GM19043 (cell line): ENCODE data around the gene TBX2.
"Not testable (repeated sequence)": the region's sequence is repeated elsewhere in the genome, so short reads cannot be mapped to it uniquely, and the experiment has no call there.

Experiments used
- ATAC-seq: cut with Tn5 transposase; IDR thresholded peaks from one replicate; pipeline ENCODE4 v1.9.1; 2021; ENCODE audit warnings: low read depth; ENCODE audit not compliant: unreplicated experiment

TBX2 gene

GRCh38 chr17:61399131-61400065 is at the start of gene TBX2:
TSS of gene TBX2 (plus strand) at chr17:61399843. CDS start at chr17:61400177, 334 bp downstream.
- no peak for ATAC-seq

GRCh38 chr17:61351745-61352407 is 47.8 kb upstream of the TBX2 start:
- ATAC-seq = no peak

- ATAC-seq = no peak
Measured at GRCh38 chr17:61352408-61352770, 47.3 kb upstream of the TBX2 start.

DNA sequence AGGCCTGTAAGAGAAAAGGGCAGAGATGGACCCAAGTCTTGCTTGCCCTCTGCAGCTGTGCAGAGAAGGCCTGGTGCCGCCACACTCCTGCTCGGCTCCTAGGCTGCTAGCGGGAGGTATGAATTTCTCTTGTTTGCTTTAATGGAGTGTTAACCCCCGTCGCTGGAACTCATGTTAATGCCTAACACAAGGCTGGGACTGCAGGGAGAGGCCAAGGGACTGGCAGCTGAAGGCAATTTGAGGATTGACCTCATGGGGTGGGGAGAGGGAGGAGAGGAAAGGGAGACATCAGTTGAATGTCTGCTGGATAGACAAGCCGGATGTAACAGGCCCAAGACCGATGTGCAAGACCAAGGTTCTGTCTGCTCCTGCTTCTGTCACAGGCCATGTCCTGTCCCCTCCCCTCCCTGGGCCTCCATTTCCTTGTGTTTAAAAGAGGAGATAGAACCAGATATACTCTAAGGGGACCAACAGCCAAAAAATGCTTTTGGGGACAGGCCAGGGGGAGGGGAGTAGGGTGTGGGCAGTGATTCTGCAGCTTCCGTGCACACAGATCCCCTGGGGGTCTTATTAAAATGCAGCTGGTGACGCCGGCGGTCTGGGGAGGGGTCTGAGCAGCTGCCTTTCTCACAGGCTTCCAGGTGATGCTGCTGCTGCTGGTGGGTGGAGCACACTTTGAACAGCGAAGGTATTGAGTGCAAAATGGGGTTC is 46.7 kb upstream of the TBX2 start:
- ATAC-seq = no peak

DNA sequence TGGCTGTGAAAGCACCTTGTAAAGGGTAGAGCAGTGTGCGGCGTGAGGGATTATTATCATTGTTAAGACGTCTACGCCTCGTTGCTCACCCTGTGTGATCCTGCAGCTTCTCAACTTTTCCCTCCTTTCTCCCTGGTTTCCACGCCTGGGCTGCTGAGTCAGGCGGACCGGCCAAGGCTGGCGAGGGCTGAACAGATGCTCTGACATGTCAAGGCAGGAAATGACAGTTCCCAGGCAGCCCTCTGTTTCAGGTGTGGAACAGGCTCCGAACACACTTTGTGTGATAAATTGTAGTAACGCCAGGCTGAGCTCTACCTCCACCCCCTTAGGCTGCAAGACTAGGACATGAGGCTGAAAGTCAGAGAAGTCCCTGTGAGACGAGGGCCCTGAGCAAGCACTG is 46.0 kb upstream of the TBX2 start:
- ATAC-seq = no peak

DNA sequence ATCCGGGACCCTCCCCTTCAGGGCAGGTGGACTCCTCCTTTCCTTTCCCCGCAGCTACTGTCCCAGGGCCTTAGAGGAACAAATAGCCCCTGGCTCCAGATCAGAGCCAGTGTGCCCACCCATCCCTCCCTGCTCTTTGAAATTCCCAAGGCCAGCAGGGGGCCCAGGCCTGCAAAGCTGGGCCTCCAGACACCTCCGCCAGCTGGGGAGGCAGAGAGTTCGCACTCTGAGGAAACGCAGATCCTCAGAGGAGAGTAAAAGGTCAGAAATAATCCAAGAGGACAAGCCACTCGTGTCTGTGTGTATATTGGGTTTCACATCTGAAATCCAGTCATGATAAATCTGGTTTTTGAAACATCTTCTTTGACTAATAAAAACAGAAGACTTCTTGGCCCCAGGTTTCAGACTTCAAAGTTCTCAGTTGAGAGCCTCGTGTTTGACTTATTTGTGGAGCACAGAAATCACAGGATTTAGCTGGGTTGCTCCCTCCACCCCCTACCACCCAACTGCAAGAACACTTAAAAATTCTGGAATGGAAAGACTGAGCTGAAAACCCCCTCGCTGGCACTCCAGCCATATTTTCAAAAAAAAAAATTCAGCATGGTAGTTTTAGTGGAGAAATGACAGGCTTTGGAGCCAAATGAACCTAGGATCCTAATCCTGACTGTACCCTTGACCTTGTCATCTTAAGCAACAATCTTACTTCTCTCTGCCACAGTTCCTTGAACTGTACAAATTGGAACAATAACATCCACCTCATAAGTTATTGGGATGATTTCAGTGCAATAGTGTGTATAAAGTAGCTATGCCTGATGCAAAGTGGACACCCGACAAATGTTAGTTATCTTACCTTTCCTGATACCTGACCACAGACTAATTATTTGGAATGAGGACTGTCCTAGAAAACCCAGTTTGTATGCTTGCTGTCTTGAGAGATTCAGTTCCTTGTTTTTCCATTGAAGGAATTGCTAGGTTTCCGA is 44.5 kb upstream of the TBX2 start:
- ATAC-seq = no peak

- not testable (repeated sequence) for ATAC-seq
Measured at GRCh38 chr17:61357061-61357460, 42.6 kb upstream of the TBX2 start.

DNA sequence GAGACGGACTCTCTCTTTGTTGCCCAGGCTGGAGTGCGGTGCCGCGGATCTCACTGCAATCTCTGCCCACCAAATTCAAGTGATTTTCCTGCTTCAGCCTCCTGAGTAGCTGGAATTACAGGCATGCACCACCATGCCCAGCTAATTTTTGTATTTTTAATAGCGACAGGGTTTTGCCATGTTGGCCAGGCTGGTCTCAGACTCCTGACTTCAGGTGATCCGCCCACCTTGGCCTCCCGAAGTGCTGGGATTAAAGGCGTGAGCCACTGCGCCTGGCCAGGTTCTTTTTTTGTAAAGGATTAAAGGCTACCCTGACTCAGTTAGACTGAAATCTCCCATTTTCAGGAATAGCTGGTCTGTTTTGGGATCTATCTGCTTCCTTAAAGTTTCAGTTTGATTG is 40.1 kb upstream of the TBX2 start:
- ATAC-seq = not testable (repeated sequence)

DNA sequence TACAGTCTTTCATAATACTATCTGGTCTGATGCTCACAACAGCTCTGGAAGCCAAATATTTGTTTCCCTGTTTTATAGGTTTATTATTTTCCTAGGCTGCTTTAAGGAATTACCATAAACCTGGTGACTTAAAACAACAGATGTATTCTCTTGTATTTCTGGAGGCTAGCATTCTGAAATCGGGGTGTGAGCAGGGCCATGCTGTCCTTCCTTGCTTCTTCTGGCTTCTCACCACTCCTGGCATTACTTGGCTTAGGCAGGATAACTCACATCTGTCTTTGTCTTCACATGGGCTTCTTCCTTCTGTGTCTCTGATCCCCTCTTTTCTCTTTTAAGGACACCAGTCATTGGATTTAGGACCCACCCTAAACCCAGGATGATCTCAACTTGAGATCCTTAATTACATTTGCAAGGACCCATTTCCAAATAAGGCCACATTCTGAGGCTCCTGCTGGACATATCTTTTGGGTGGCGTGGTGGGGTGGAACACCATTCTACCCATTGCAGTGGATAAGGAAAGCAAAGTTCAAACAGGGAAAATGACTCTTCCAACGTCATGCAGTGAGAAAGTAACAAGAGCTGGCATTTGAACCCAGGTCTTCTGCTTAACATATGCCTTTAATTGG is 39.2 kb upstream of the TBX2 start:
- ATAC-seq = no peak

- ATAC-seq = no peak
Measured at GRCh38 chr17:61361084-61361483, 38.6 kb upstream of the TBX2 start.

GRCh38 chr17:61362396-61362795 is 37.2 kb upstream of the TBX2 start:
- ATAC-seq = no peak

DNA sequence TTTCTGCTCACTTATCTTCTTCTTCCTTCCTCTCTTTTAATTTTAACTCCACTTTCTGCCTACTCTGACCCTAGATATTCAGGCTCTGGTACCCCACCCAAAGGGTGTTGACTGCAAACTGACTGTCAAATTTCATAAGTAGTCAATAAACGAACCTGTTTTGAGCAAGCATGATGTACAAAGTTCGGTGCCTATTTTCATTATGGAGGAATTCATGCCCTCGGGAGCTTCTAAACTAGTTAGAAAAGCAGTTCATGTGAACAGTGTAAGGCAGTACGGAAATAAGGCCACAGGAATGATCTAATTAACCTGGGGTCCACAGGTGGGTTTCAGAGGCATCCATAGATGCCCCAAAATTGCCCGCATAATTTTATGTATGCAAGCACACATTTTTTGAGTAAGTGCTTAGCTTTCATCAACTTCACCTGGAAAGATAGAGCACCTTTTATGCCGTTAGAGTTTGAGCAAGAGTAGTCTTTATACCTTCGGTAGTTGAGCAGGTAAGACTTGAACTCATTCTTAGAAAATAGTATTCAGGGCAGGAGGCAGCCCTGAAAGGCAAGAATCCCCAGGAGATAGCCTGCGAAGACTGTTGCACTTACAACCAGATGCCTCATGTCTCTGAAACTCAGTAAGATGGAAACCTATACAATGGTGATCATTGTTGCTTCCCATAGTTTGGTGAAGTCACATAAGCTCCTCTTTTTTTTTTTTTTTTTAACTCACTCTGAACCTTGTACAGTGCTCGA is 36.6 kb upstream of the TBX2 start:
- ATAC-seq = no peak

GRCh38 chr17:61363601-61364462 is 35.8 kb upstream of the TBX2 start:
- no peak for ATAC-seq

- ATAC-seq = no peak
Measured at GRCh38 chr17:61364463-61364846, 35.2 kb upstream of the TBX2 start.

- ATAC-seq = no peak
Measured at GRCh38 chr17:61366076-61366714, 33.4 kb upstream of the TBX2 start.

GRCh38 chr17:61366715-61367413 is 32.8 kb upstream of the TBX2 start:
- ATAC-seq = no peak
